Measurements from ENCODE around the gene ZNF764. TPM values are rescaled to one million over a fixed set of nuclear protein-coding genes. Genes with fewer than 3 reads are reported as not detected.
"Not testable (repeated sequence)": the region's sequence is repeated elsewhere in the genome, so short reads cannot be mapped to it uniquely, and the experiment has no call there.

ZNF764 gene
- total RNA-seq, 1 experiment from 2014 or later: 16.5 TPM

- H3K27ac Mint-ChIP-seq (ENCODE audit: unreplicated experiment): no peak overlapping the region
- no TSS peak for BruUV-seq (replicated peaks)
- no peaks in the 10 kb centered on the region for H3K9me3 Mint-ChIP-seq (ENCODE audit: low read depth, unreplicated experiment)
- CTCF ChIA-PET: interaction anchor here (1.4 kb wide), 1 partner anchor 11 kb away, joined by 3 read pairs; no protein-coding TSS in a partner anchor
- DNase-seq: no peak
- TF ChIP-seq CTCF (IDR thresholded peaks at IDR 0.05; ENCODE audit: unreplicated experiment): no peak
- peaks cover 12% of the 10 kb centered on the region for H3K27me3 Mint-ChIP-seq (ENCODE audit: unreplicated experiment)
- no peaks in the 10 kb centered on the region for H3K36me3 Mint-ChIP-seq (ENCODE audit: insufficient read depth, unreplicated experiment)
- H3K4me3 Mint-ChIP-seq (ENCODE audit: low read depth, unreplicated experiment): no peak overlapping the region
- peaks cover 18% of the 10 kb centered on the region for H3K4me1 Mint-ChIP-seq (ENCODE audit: low read depth, unreplicated experiment)
- intact Hi-C loops (cut with micrococcal nuclease; ENCODE audit: unreplicated experiment): no loop called here
These were observed 12.1 kb downstream of the ZNF764 start for GRCh38 chr16:30546115-30546514.

- no peak for DNase-seq
- intact Hi-C loops (cut with micrococcal nuclease; ENCODE audit: unreplicated experiment): no loop called here
- BruUV-seq (replicated peaks): no TSS peak
- Mint-ChIP-seq H3K4me3 (ENCODE audit: low read depth, unreplicated experiment) (no peak overlapping the region), H3K27ac (ENCODE audit: unreplicated experiment) (no peak overlapping the region), H3K36me3 (ENCODE audit: insufficient read depth, unreplicated experiment) (no peaks in the 10 kb centered on the region), H3K9me3 (ENCODE audit: low read depth, unreplicated experiment) (no peaks in the 10 kb centered on the region), H3K27me3 (ENCODE audit: unreplicated experiment) (peaks cover 12% of the 10 kb centered on the region), H3K4me1 (ENCODE audit: low read depth, unreplicated experiment) (peaks cover 2% of the 10 kb centered on the region)
- CTCF ChIA-PET: no interaction called here
- no peak for TF ChIP-seq CTCF (IDR thresholded peaks at IDR 0.05; ENCODE audit: unreplicated experiment)
These were observed 15.1 kb downstream of the ZNF764 start for GRCh38 chr16:30543067-30543466.

- no peak for DNase-seq
- BruUV-seq (replicated peaks): no TSS peak
- TF ChIP-seq CTCF (IDR thresholded peaks at IDR 0.05; ENCODE audit: unreplicated experiment): no peak
- H3K27ac Mint-ChIP-seq (ENCODE audit: unreplicated experiment): no peak overlapping the region
- intact Hi-C loops (cut with micrococcal nuclease; ENCODE audit: unreplicated experiment): no loop called here
- H3K36me3 Mint-ChIP-seq (ENCODE audit: insufficient read depth, unreplicated experiment): no peaks in the 10 kb centered on the region
- no peak overlapping the region for H3K4me3 Mint-ChIP-seq (ENCODE audit: low read depth, unreplicated experiment)
- no peaks in the 10 kb centered on the region for H3K4me1 Mint-ChIP-seq (ENCODE audit: low read depth, unreplicated experiment)
- no peaks in the 10 kb centered on the region for H3K9me3 Mint-ChIP-seq (ENCODE audit: low read depth, unreplicated experiment)
- CTCF ChIA-PET: interaction anchor here (1.0 to 1.7 kb wide), 2 partner anchors 17 to 112 kb away, joined by 3 to 7 read pairs; partner anchors contain the start of genes DCTPP1 and ZNF764
- peaks cover 12% of the 10 kb centered on the region for H3K27me3 Mint-ChIP-seq (ENCODE audit: unreplicated experiment)
These were observed 16.5 kb downstream of the ZNF764 start for GRCh38 chr16:30541502-30542329.

- H3K36me3 Mint-ChIP-seq (ENCODE audit: insufficient read depth, unreplicated experiment); H3K4me3 Mint-ChIP-seq (ENCODE audit: low read depth, unreplicated experiment); H3K9me3 Mint-ChIP-seq (ENCODE audit: low read depth, unreplicated experiment); H3K27ac Mint-ChIP-seq (ENCODE audit: unreplicated experiment); intact Hi-C loops (cut with micrococcal nuclease; ENCODE audit: unreplicated experiment); DNase-seq; BruUV-seq (replicated peaks); H3K27me3 Mint-ChIP-seq (ENCODE audit: unreplicated experiment); H3K4me1 Mint-ChIP-seq (ENCODE audit: low read depth, unreplicated experiment): not testable (repeated sequence)
- CTCF ChIA-PET: interaction anchor here (1.0 to 1.7 kb wide), 2 partner anchors 18 to 111 kb away, joined by 3 to 7 read pairs; partner anchors contain the start of genes DCTPP1 and ZNF764
These were observed 17.2 kb downstream of the ZNF764 start for GRCh38 chr16:30540916-30541464.

- not testable (repeated sequence) for H3K9me3 Mint-ChIP-seq (ENCODE audit: low read depth, unreplicated experiment)
These were observed 18.1 kb downstream of the ZNF764 start for GRCh38 chr16:30539986-30540526.

More at GRCh38 chr16:30539986-30540526, 18.1 kb downstream of the ZNF764 start:
- peaks cover 13% of the 10 kb centered on the region for H3K4me1 Mint-ChIP-seq (ENCODE audit: low read depth, unreplicated experiment)
- H3K4me3 Mint-ChIP-seq (ENCODE audit: low read depth, unreplicated experiment); H3K27ac Mint-ChIP-seq (ENCODE audit: unreplicated experiment); H3K36me3 Mint-ChIP-seq (ENCODE audit: insufficient read depth, unreplicated experiment); DNase-seq; BruUV-seq (replicated peaks); intact Hi-C loops (cut with micrococcal nuclease; ENCODE audit: unreplicated experiment); H3K27me3 Mint-ChIP-seq (ENCODE audit: unreplicated experiment): not testable (repeated sequence)
- CTCF ChIA-PET: interaction anchor here (0.6 kb wide), 1 partner anchor 468 kb away, joined by 3 read pairs; no protein-coding TSS in a partner anchor

All from Calu3 (cell line).